Testis (tissue), 3 donors: Measurements from ENCODE around the gene HDAC9. TPM values are rescaled to one million over a fixed set of nuclear protein-coding genes. Genes with fewer than 3 reads are reported as not detected.

Experiments
- DNase-seq: peaks from one replicate; pipeline ENCODE4 v3.0.0-alpha.2; 2019
- H3K27ac ChIP-seq, 2 donors: fragments of 200-600 bp; sonication (generic); one replicate each; pipeline ENCODE4 v1.5.1; 2019
- H3K27me3 ChIP-seq: fragments of 200-600 bp; sonication (generic); one replicate; pipeline ENCODE4 v1.5.1; 2019
- H3K36me3 ChIP-seq: fragments of 200-600 bp; sonication (generic); one replicate; pipeline ENCODE4 v1.5.1; 2017; ENCODE audit warnings: low read depth; ENCODE audit errors: missing control alignments
- H3K4me1 ChIP-seq: fragments of 200-600 bp; sonication (generic); one replicate; pipeline ENCODE4 v1.5.1; 2019
- H3K4me3 ChIP-seq, 2 donors: fragments of 200-600 bp; sonication (generic); one replicate each; pipeline ENCODE4 v1.5.1; 2017 to 2019
- H3K9me3 ChIP-seq: fragments of 200-600 bp; sonication (generic); one replicate; pipeline ENCODE4 v1.5.1; 2017
- POLR2A ChIP-seq: fragments of 450-650 bp; IDR thresholded peaks from one replicate; pipeline ENCODE4 v1.6.1; 2017; ENCODE audit warnings: antibody characterized with exemption, mild to moderate bottlenecking, moderate library complexity
- whole genome bisulfite sequencing, 2 donors: methylation state at CpG; one replicate each; pipeline ENCODE4 v1.1.5; 2018; 5-methylcytosine and 5-hydroxymethylcytosine counted together
- intact Hi-C: fragments of 100-400 bp; cut with DNase I; formaldehyde crosslinking; loops from one replicate; pipeline ENCODE4 v1.15.1; 2023; ENCODE audit warnings: low total_unique reads
- polyA plus RNA-seq: library from polyadenylated mRNA; stranded (reverse); fragments of 350-450 nt; fragmentation: Illumina TruSeq; extraction: RNeasy Lipid Tissue Mini Kit (QIAGEN cat#74804); gene quantifications from one replicate; pipeline ENCODE4 v1.2.3, GENCODE V29; 2014; ENCODE audit warnings: low read depth, low replicate concordance; ENCODE audit not compliant: insufficient read depth
- total RNA-seq, 2 donors: library from RNA; depleted of rRNA; stranded (reverse); fragments of >200 nt; gene quantifications; one replicate each; pipeline ENCODE4 v1.2.3, GENCODE V29; 2016
- TF ChIP-seq, protein P1 (sequence below), 3 experiments: fragments of 450-650 bp in 2 of 3; fragments of 200-600 bp in 1 of 3; sonication (generic) in 1 of 3; IDR thresholded peaks; one replicate each; pipeline ENCODE4 v1.5.1; 2016 to 2019; ENCODE audit warnings: antibody characterized with exemption in 3 of 3, mild to moderate bottlenecking in 2 of 3, moderate library complexity in 1 of 3

Gene HDAC9
- total and polyA plus RNA-seq, 3 donors from 2014 or later: 30.6 to 35.5 (median 35.4) TPM

DNA sequence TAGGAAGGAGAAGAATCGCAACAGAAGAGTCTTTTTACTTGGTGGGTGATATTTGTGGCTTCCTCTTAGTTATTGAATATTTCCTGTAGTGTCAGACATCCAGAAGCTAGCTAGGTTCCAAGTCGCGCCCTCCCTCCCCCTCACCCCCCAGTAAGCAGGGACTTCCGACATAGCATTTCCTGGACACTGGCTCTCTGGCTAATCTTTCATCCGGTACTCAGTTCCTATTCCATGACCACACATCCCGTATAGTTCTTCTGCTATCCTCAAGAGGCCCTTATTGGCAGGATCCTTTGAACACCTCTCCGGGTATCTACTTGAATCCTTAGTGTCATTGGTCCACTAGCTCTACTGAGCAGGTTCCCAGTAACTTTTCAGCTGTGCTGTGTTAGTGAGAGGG, 167.8 kb downstream of the HDAC9 start:
- WGBS, 2 donors: 84 to 90% methylated on average over 7 of the region's 7 CpGs
- DNase-seq: no peak
- TF ChIP-seq, protein P1, sequence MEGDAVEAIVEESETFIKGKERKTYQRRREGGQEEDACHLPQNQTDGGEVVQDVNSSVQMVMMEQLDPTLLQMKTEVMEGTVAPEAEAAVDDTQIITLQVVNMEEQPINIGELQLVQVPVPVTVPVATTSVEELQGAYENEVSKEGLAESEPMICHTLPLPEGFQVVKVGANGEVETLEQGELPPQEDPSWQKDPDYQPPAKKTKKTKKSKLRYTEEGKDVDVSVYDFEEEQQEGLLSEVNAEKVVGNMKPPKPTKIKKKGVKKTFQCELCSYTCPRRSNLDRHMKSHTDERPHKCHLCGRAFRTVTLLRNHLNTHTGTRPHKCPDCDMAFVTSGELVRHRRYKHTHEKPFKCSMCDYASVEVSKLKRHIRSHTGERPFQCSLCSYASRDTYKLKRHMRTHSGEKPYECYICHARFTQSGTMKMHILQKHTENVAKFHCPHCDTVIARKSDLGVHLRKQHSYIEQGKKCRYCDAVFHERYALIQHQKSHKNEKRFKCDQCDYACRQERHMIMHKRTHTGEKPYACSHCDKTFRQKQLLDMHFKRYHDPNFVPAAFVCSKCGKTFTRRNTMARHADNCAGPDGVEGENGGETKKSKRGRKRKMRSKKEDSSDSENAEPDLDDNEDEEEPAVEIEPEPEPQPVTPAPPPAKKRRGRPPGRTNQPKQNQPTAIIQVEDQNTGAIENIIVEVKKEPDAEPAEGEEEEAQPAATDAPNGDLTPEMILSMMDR (IDR thresholded peaks at IDR 0.05): no peak
- no peak for TF ChIP-seq POLR2A
- Histone ChIP-seq H3K27ac (no peak overlapping the region), H3K27me3 (no peaks in the 10 kb centered on the region), H3K36me3 (no peaks in the 10 kb centered on the region), H3K9me3 (no peaks in the 10 kb centered on the region), H3K4me3 (no peak overlapping the region), H3K4me1 (no peaks in the 10 kb centered on the region)
- intact Hi-C loops: no loop called here

DNA sequence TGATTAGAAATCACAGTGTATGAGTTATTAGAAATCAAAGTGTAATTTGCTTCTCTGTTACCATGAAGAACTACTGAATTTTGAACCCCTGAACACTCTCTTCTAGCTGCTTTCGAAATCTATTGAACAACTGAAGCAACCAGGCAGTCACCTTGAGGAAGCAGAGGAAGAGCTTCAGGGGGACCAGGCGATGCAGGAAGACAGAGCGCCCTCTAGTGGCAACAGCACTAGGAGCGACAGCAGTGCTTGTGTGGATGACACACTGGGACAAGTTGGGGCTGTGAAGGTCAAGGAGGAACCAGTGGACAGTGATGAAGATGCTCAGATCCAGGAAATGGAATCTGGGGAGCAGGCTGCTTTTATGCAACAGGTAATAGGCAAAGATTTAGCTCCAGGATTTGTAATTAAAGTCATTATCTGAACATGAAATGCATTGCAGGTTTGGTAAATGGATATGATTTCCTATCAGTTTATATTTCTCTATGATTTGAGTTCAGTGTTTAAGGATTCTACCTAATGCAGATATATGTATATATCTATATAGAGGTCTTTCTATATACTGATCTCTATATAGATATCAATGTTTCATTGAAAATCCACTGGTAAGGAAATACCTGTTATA, 170.7 kb downstream of the HDAC9 start:
- Histone ChIP-seq H3K27me3 (no peaks in the 10 kb centered on the region), H3K36me3 (no peaks in the 10 kb centered on the region), H3K4me1 (no peaks in the 10 kb centered on the region), H3K4me3 (no peak overlapping the region), H3K9me3 (no peaks in the 10 kb centered on the region), H3K27ac (no peak overlapping the region)
- peak; percentile 92 for DNase-seq
- intact Hi-C loops: no loop called here
- WGBS, 2 donors: 29 to 36% methylated on average over 4 of the region's 4 CpGs
- no peak for TF ChIP-seq POLR2A
- TF ChIP-seq, protein P1 (IDR thresholded peaks at IDR 0.05): peak; percentile 57 to 86 (median 67)

DNA sequence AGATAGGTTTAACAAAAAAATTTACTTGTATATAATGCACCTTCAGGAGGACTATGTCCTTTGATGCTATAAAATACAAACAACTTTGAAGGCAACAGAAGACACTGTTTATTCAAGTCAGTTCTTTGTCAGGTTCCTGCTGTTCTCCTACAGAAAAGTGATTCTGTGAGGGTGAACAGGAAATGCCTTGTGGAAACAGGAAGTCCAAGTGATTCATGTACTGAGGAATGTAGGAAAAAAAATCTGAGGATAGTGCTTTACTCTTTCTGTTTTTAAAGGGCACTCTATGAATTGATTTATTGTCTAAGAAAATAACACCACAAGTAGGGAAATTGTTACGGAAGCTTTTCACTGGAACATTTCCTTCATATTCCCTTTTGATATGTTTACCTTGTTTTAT, 171.9 kb downstream of the HDAC9 start:
- no peak for TF ChIP-seq POLR2A
- TF ChIP-seq, protein P1 (IDR thresholded peaks at IDR 0.05): no peak
- no peak overlapping the region for H3K27ac ChIP-seq
- no peaks in the 10 kb centered on the region for H3K36me3 ChIP-seq
- H3K9me3 ChIP-seq: no peaks in the 10 kb centered on the region
- H3K4me1 ChIP-seq: no peaks in the 10 kb centered on the region
- no peak for DNase-seq
- H3K4me3 ChIP-seq: no peak overlapping the region
- intact Hi-C loops: no loop called here
- WGBS, 2 donors: 63 to 69% methylated on average over 1 of the region's 1 CpG
- no peaks in the 10 kb centered on the region for H3K27me3 ChIP-seq

DNA sequence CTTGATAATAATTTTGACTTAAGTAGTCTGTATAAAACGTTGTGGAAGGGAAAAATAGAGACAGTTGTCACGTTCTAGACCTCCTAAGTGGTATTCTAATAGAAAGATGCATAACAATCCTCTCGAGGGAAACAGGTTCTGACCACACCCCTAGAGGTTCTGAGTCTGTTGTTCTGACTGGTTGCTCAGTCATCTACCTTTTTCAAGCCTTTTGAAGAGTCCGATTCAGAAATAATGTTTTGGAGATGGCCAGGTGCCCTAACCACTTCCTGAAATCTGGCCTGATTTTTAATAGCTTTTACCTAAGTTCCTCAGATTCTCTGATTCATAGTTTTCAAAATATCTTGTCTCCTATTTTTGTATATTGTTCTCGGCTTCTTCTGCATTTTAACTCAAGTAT, 175.6 kb downstream of the HDAC9 start:
- no peaks in the 10 kb centered on the region for H3K4me1 ChIP-seq
- H3K27me3 ChIP-seq: no peaks in the 10 kb centered on the region
- TF ChIP-seq, protein P1 (IDR thresholded peaks at IDR 0.05): no peak
- no peak for TF ChIP-seq POLR2A
- no peak overlapping the region for H3K4me3 ChIP-seq
- no peak for DNase-seq
- intact Hi-C loops: no loop called here
- 62 to 75% methylated on average over 5 of the region's 5 CpGs for WGBS, 2 donors
- no peaks in the 10 kb centered on the region for H3K9me3 ChIP-seq
- H3K27ac ChIP-seq: no peak overlapping the region
- H3K36me3 ChIP-seq: no peaks in the 10 kb centered on the region

DNA sequence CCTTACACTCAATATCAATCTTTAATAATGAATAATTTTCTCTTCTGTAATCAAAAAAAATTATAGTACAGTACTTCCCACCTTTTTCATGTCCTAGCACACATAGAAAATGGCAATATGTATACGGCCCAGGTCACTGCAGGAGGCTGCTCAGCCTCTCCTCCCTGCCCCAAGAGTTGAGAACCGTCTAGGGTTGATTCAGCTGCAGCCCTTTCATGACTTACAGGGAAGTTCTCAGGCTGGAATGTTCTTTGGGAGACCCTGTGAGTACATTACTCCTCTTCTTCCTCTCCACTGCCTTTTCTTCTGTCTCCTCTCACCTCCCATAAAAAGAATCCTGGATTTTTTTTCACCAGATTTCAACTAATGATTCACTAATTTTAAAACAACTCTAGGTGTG, 180.0 kb downstream of the HDAC9 start:
- 85 to 86% methylated on average over 2 of the region's 2 CpGs for WGBS, 2 donors
- TF ChIP-seq, protein P1 (IDR thresholded peaks at IDR 0.05): no peak
- no peak for TF ChIP-seq POLR2A
- Histone ChIP-seq H3K9me3 (no peaks in the 10 kb centered on the region), H3K4me3 (no peak overlapping the region), H3K27me3 (no peaks in the 10 kb centered on the region), H3K27ac (no peak overlapping the region), H3K36me3 (no peaks in the 10 kb centered on the region), H3K4me1 (no peaks in the 10 kb centered on the region)
- intact Hi-C loops: no loop called here
- no peak for DNase-seq
